IPS-NIHi7 (cell line): ENCODE measurements around the gene POLR2J3.
"Not testable (repeated sequence)": the region's sequence is repeated elsewhere in the genome, so short reads cannot be mapped to it uniquely, and the experiment has no call there.

ENCODE experiments used
- DNase-seq: peaks from one replicate; pipeline ENCODE4 v3.0.0; 2012; ENCODE audit warnings: mixed read lengths; ENCODE audit errors: extremely low spot score

POLR2J3 gene

GRCh38 chr7:102583495-102583894, 11.1 kb upstream of the POLR2J3 start:
- not testable (repeated sequence) for DNase-seq

- not testable (repeated sequence) for DNase-seq
Observed at GRCh38 chr7:102581722-102582121, 9.3 kb upstream of the POLR2J3 start.

GRCh38 chr7:102578486-102578885, 6.1 kb upstream of the POLR2J3 start:
- DNase-seq = not testable (repeated sequence)

- not testable (repeated sequence) for DNase-seq
Observed at GRCh38 chr7:102577315-102578240, 5.2 kb upstream of the POLR2J3 start.

GRCh38 chr7:102576363-102576762, 4.0 kb upstream of the POLR2J3 start:
- DNase-seq = not testable (repeated sequence)

GRCh38 chr7:102574607-102575006, 2.2 kb upstream of the POLR2J3 start:
- DNase-seq = not testable (repeated sequence)

GRCh38 chr7:102568620-102569019, 3.8 kb downstream of the POLR2J3 start:
- DNase-seq = not testable (repeated sequence)

GRCh38 chr7:102550808-102551422, 21.5 kb downstream of the POLR2J3 start, which contains the start of gene SPDYE2:
Gene SPDYE2, plus strand, starts transcription at chr7:102551226. Its CDS starts 2,030 bp downstream, at chr7:102553256.
- DNase-seq = not testable (repeated sequence)

- not testable (repeated sequence) for DNase-seq
Observed at GRCh38 chr7:102546353-102546752, 26.0 kb downstream of the POLR2J3 start.

- not testable (repeated sequence) for DNase-seq
Observed at GRCh38 chr7:102545288-102545687, 27.1 kb downstream of the POLR2J3 start.

GRCh38 chr7:102544372-102544771, 28.0 kb downstream of the POLR2J3 start:
- not testable (repeated sequence) for DNase-seq

GRCh38 chr7:102543596-102543995, 28.8 kb downstream of the POLR2J3 start, which contains the start of gene UPK3BL2:
Gene UPK3BL2, minus strand, starts transcription at chr7:102543696. Its CDS starts 60 bp downstream, at chr7:102543636.
- not testable (repeated sequence) for DNase-seq

GRCh38 chr7:102542771-102543170, 29.6 kb downstream of the POLR2J3 start:
- not testable (repeated sequence) for DNase-seq

GRCh38 chr7:102542083-102542482, 30.3 kb downstream of the POLR2J3 start:
- not testable (repeated sequence) for DNase-seq

- not testable (repeated sequence) for DNase-seq
Observed at GRCh38 chr7:102540604-102541003, 31.8 kb downstream of the POLR2J3 start.

GRCh38 chr7:102535062-102535615, 37.2 kb downstream of the POLR2J3 start:
- not testable (repeated sequence) for DNase-seq

- not testable (repeated sequence) for DNase-seq
Observed at GRCh38 chr7:102532127-102532526, 40.3 kb downstream of the POLR2J3 start.

GRCh38 chr7:102531583-102531982, 40.8 kb downstream of the POLR2J3 start:
- DNase-seq = not testable (repeated sequence)

- DNase-seq = not testable (repeated sequence)
Observed at GRCh38 chr7:102527822-102528793, 44.3 kb downstream of the POLR2J3 start.

- DNase-seq = not testable (repeated sequence)
Observed at GRCh38 chr7:102527182-102527581, 45.2 kb downstream of the POLR2J3 start.

- DNase-seq = not testable (repeated sequence)
Observed at GRCh38 chr7:102524803-102525202, 47.6 kb downstream of the POLR2J3 start.
